ENCODE results near the gene C9orf43.

The C9orf43 gene

GRCh38 chr9:113388833-113389232 is 21.7 kb upstream of the C9orf43 start:
- Histone ChIP-seq H3K9me3 (ENCODE audit: severe bottlenecking) (no peaks in the 10 kb centered on the region), H3K4me1 (ENCODE audit: insufficient read depth, poor library complexity, severe bottlenecking) (no peaks in the 10 kb centered on the region), H3K36me3 (ENCODE audit: low read depth) (peaks cover 13% of the 10 kb centered on the region; the same call in 1 of the 2 replicates), H3K27ac (ENCODE audit: poor library complexity, severe bottlenecking) (no peak overlapping the region), H3K4me3 (ENCODE audit: severe bottlenecking) (no peak overlapping the region), H3K27me3 (ENCODE audit: insufficient read depth, poor library complexity, severe bottlenecking) (no peaks in the 10 kb centered on the region)
- no peak for TF ChIP-seq CTCF (IDR thresholded peaks at IDR 0.05; ENCODE audit: poor library complexity, severe bottlenecking)
- ATAC-seq (ENCODE audit: low read depth): no peak
- DNase-seq (ENCODE audit: low spot score): no peak

GRCh38 chr9:113389451-113389850 is 21.1 kb upstream of the C9orf43 start:
- Histone ChIP-seq H3K27ac (ENCODE audit: poor library complexity, severe bottlenecking) (no peak overlapping the region), H3K9me3 (ENCODE audit: severe bottlenecking) (no peaks in the 10 kb centered on the region), H3K36me3 (ENCODE audit: low read depth) (peaks cover 13% of the 10 kb centered on the region; the same call in 1 of the 2 replicates), H3K4me1 (ENCODE audit: insufficient read depth, poor library complexity, severe bottlenecking) (no peaks in the 10 kb centered on the region), H3K27me3 (ENCODE audit: insufficient read depth, poor library complexity, severe bottlenecking) (no peaks in the 10 kb centered on the region), H3K4me3 (ENCODE audit: severe bottlenecking) (no peak overlapping the region)
- no peak for DNase-seq (ENCODE audit: low spot score)
- no peak for ATAC-seq (ENCODE audit: low read depth)
- TF ChIP-seq CTCF (IDR thresholded peaks at IDR 0.05; ENCODE audit: poor library complexity, severe bottlenecking): no peak

GRCh38 chr9:113390192-113390960 is 20.2 kb upstream of the C9orf43 start:
- no peaks in the 10 kb centered on the region for H3K9me3 ChIP-seq (ENCODE audit: severe bottlenecking)
- H3K4me1 ChIP-seq (ENCODE audit: insufficient read depth, poor library complexity, severe bottlenecking): no peaks in the 10 kb centered on the region
- H3K27me3 ChIP-seq (ENCODE audit: insufficient read depth, poor library complexity, severe bottlenecking): no peaks in the 10 kb centered on the region
- no peak overlapping the region for H3K4me3 ChIP-seq (ENCODE audit: severe bottlenecking)
- no peak overlapping the region for H3K27ac ChIP-seq (ENCODE audit: poor library complexity, severe bottlenecking)
- ATAC-seq (ENCODE audit: low read depth) (no peak), DNase-seq (ENCODE audit: low spot score) (no peak)
- no peak for TF ChIP-seq CTCF (IDR thresholded peaks at IDR 0.05; ENCODE audit: poor library complexity, severe bottlenecking)
- peaks cover 13% of the 10 kb centered on the region; the same call in 1 of the 2 replicates for H3K36me3 ChIP-seq (ENCODE audit: low read depth)

DNA sequence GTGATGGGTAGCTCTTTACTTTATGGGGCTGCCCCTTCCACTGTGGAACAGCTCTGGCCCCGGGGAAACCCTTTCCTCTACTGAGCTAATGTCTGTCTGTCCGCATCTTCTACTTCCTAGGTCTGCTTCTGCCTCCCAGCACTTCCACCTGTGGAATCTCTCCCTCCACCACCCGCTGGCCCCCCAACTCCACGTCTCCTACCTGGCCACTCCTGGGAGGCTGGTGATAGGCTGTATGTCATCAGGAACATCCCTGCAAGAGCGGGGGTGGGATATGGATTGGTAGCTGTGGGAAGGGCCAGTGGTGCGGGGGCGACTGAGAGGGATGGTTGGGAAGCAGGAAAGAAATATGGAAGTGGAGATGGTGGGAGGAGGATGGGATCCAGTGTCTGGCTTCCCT is 18.6 kb upstream of the C9orf43 start:
- Histone ChIP-seq H3K27me3 (ENCODE audit: insufficient read depth, poor library complexity, severe bottlenecking) (no peaks in the 10 kb centered on the region), H3K4me1 (ENCODE audit: insufficient read depth, poor library complexity, severe bottlenecking) (no peaks in the 10 kb centered on the region), H3K27ac (ENCODE audit: poor library complexity, severe bottlenecking) (no peak overlapping the region), H3K9me3 (ENCODE audit: severe bottlenecking) (no peaks in the 10 kb centered on the region), H3K36me3 (ENCODE audit: low read depth) (peaks cover 13% of the 10 kb centered on the region; the same call in 1 of the 2 replicates), H3K4me3 (ENCODE audit: severe bottlenecking) (no peak overlapping the region)
- TF ChIP-seq CTCF (IDR thresholded peaks at IDR 0.05; ENCODE audit: poor library complexity, severe bottlenecking): no peak
- ATAC-seq (ENCODE audit: low read depth) (no peak), DNase-seq (ENCODE audit: low spot score) (no peak)

DNA sequence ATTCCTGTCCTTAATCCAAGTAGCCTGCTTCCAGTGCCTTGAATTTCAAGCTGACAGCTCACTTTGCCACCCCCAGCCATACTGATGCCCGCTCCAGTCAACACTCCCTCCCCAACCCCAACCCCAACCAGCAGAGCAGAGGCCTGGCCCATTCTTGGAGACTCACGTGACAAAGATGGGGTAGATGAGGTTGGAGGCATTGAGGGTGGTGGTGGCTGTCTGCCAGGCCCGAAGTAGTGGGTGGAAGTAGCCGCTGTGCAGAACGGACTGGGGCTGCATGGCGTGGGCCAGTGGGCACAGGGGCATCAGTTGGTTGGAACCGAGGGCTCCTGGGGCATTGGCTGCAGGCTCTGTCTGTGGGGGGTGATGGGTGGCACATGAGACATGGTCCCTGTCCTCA is 17.3 kb upstream of the C9orf43 start:
- ATAC-seq (ENCODE audit: low read depth) (no peak), DNase-seq (ENCODE audit: low spot score) (no peak)
- no peaks in the 10 kb centered on the region for H3K9me3 ChIP-seq (ENCODE audit: severe bottlenecking)
- H3K4me1 ChIP-seq (ENCODE audit: insufficient read depth, poor library complexity, severe bottlenecking): no peaks in the 10 kb centered on the region
- peaks cover 13% of the 10 kb centered on the region; the same call in 1 of the 2 replicates for H3K36me3 ChIP-seq (ENCODE audit: low read depth)
- no peaks in the 10 kb centered on the region for H3K27me3 ChIP-seq (ENCODE audit: insufficient read depth, poor library complexity, severe bottlenecking)
- no peak overlapping the region for H3K4me3 ChIP-seq (ENCODE audit: severe bottlenecking)
- no peak overlapping the region for H3K27ac ChIP-seq (ENCODE audit: poor library complexity, severe bottlenecking)
- no peak for TF ChIP-seq CTCF (IDR thresholded peaks at IDR 0.05; ENCODE audit: poor library complexity, severe bottlenecking)
